Osteoblast (primary cell): ENCODE results near the gene NPC1. TPM values are rescaled to one million over a fixed set of nuclear protein-coding genes. Genes with fewer than 3 reads are reported as not detected.

Experiments
- DNase-seq: peaks from one replicate; pipeline ENCODE4 v3.0.0; 2011; ENCODE audit warnings: low spot score, mixed read lengths; ENCODE audit not compliant: insufficient read length; ENCODE audit errors: missing footprints
- H2AFZ ChIP-seq: 2 replicates; pipeline ENCODE4 v1.6.0; 2011; ENCODE audit warnings: mild to moderate bottlenecking, low read length
- H3K27ac ChIP-seq: 2 replicates; pipeline ENCODE4 v1.5.1; 2011; ENCODE audit warnings: mild to moderate bottlenecking, low read depth, low read length, moderate library complexity
- H3K27me3 ChIP-seq: 2 replicates; pipeline ENCODE4 v1.6.0; 2012; ENCODE audit warnings: mild to moderate bottlenecking, control low read depth, inconsistent platforms, low read length, moderate library complexity; ENCODE audit not compliant: insufficient read depth
- H3K36me3 ChIP-seq: 2 replicates; pipeline ENCODE4 v1.5.1; 2011; ENCODE audit warnings: mild to moderate bottlenecking, low read length, control low read depth, moderate library complexity; ENCODE audit not compliant: insufficient read depth
- H3K4me1 ChIP-seq: 2 replicates; pipeline ENCODE4 v1.5.1; 2011; ENCODE audit warnings: mild to moderate bottlenecking, low read length, control low read depth, moderate library complexity; ENCODE audit not compliant: insufficient read depth
- H3K4me2 ChIP-seq: 2 replicates; pipeline ENCODE4 v1.6.0; 2011; ENCODE audit warnings: mild to moderate bottlenecking, low read length; ENCODE audit not compliant: insufficient read depth
- H3K4me3 ChIP-seq: fragments of 200-600 bp; sonication (generic); 3 replicates; pipeline ENCODE4 v1.5.1; 2012; ENCODE audit warnings: mild to moderate bottlenecking, low read length, inconsistent platforms; ENCODE audit not compliant: insufficient read depth
- H3K79me2 ChIP-seq: 2 replicates; pipeline ENCODE4 v1.6.0; 2012; ENCODE audit warnings: mild to moderate bottlenecking, low read length, control low read depth, inconsistent platforms; ENCODE audit not compliant: insufficient read depth
- H3K9me3 ChIP-seq: 2 replicates; pipeline ENCODE4 v1.5.1; 2011; ENCODE audit warnings: low read depth, low read length, control low read depth
- H4K20me1 ChIP-seq: 2 replicates; pipeline ENCODE4 v1.6.0; 2012; ENCODE audit warnings: mild to moderate bottlenecking, low read length, control low read depth; ENCODE audit not compliant: insufficient read depth
- CTCF ChIP-seq: IDR thresholded peaks from 2 replicates; pipeline ENCODE4 v1.5.1; 2011; ENCODE audit warnings: mild to moderate bottlenecking, low read depth, low read length, moderate library complexity; ENCODE audit errors: extremely low read depth
- total RNA-seq: library from RNA; depleted of rRNA; stranded (reverse); fragments of >200 nt; gene quantifications from 2 replicates; pipeline ENCODE4 v1.2.3, GENCODE V29; 2012

NPC1 gene
- total RNA-seq, 1 donor, result 136 TPM

GRCh38 chr18:23528580-23529472 is 57.5 kb downstream of the NPC1 start:
- peak; percentile 81 for DNase-seq
- no peak overlapping the region for H3K4me2 ChIP-seq
- H2AFZ ChIP-seq, result no peak overlapping the region
- H3K9me3 ChIP-seq, result no peaks in the 10 kb centered on the region
- no peak overlapping the region for H3K4me3 ChIP-seq
- no peaks in the 10 kb centered on the region for H3K79me2 ChIP-seq
- no peaks in the 10 kb centered on the region for H4K20me1 ChIP-seq
- TF ChIP-seq CTCF, result no peak
- peaks cover 80% of the 10 kb centered on the region for H3K36me3 ChIP-seq
- H3K27me3 ChIP-seq, result no peaks in the 10 kb centered on the region
- H3K4me1 ChIP-seq, result peaks cover 29% of the 10 kb centered on the region
- H3K27ac ChIP-seq, result peak overlapping the region; percentile 71

DNA sequence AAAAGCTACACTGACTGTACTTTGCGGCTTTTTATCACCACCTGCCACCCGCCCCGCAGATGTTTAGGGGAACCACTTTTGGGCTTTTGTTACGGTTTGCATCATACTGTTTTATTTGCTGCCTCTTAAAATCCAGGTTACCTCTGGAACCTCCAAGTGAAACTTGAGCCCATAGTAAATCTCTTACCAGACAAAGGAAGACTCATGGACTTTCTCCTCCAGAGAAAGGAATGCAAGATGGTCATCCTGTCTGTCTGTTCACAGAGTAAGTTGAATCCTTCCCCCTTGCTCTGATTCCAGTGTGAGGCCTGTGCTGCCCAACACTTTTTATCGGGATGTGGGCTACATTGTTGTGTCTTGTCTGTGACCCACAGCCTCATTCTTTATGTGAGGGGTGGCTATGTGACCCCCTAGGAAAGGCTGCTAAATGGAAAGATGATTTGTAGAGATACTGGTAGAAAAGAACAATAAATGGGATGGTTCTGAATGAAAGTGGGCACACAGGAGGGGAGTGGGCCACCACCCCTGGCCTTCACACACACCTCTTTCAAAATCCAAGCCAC is 59.7 kb downstream of the NPC1 start:
- peaks cover 73% of the 10 kb centered on the region for H3K36me3 ChIP-seq

GRCh38 chr18:23524213-23524707 is 62.0 kb downstream of the NPC1 start:
- peaks cover 78% of the 10 kb centered on the region for H3K36me3 ChIP-seq

More for the DNA sequence above, 59.7 kb downstream of the NPC1 start:
- Histone ChIP-seq H3K9me3 (no peaks in the 10 kb centered on the region), H2AFZ (no peak overlapping the region), H3K27ac (no peak overlapping the region), H3K79me2 (no peaks in the 10 kb centered on the region), H4K20me1 (no peaks in the 10 kb centered on the region), H3K4me2 (no peak overlapping the region), H3K4me3 (no peak overlapping the region), H3K4me1 (peaks cover 37% of the 10 kb centered on the region), H3K27me3 (no peaks in the 10 kb centered on the region)
- TF ChIP-seq CTCF, result no peak
- DNase-seq, result no peak

More at GRCh38 chr18:23524213-23524707, 62.0 kb downstream of the NPC1 start:
- no peaks in the 10 kb centered on the region for H3K9me3 ChIP-seq
- peak overlapping the region; percentile 68 for H3K4me2 ChIP-seq
- no peak for DNase-seq
- no peak overlapping the region for H2AFZ ChIP-seq
- H3K79me2 ChIP-seq, result no peaks in the 10 kb centered on the region
- H3K27me3 ChIP-seq, result no peaks in the 10 kb centered on the region
- no peaks in the 10 kb centered on the region for H4K20me1 ChIP-seq
- peak overlapping the region; percentile 23 for H3K4me3 ChIP-seq
- no peak for TF ChIP-seq CTCF
- H3K27ac ChIP-seq, result peak overlapping the region; percentile 42
- peaks cover 28% of the 10 kb centered on the region for H3K4me1 ChIP-seq
